HepG2 (cell line): ENCODE data around the gene RSPH9. TPM values are rescaled to one million over a fixed set of nuclear protein-coding genes. Genes with fewer than 3 reads are reported as not detected.

Source experiments
- FOXJ3 ChIP-seq: sonication (generic); formaldehyde crosslinking; IDR thresholded peaks from 2 replicates; pipeline ENCODE4 v1.4.0; 2020; ENCODE audit warnings: missing genetic modification reagents, mild to moderate bottlenecking, borderline replicate concordance
- HHEX ChIP-seq: IDR thresholded peaks from 2 replicates; pipeline ENCODE4 v1.6.1; 2016; ENCODE audit warnings: control low read depth
- NBN ChIP-seq: fragments of 450-650 bp; conservative IDR thresholded peaks from 2 replicates; pipeline ENCODE4 v1.6.1; 2017
- NFIC ChIP-seq: IDR thresholded peaks from 2 replicates; pipeline ENCODE4 v1.6.1; 2012; ENCODE audit warnings: mild to moderate bottlenecking, low read length, inconsistent platforms
- SP1 ChIP-seq, 2 experiments: fragments of 450-650 bp in 1 of 2; sonication (generic) in 1 of 2; formaldehyde crosslinking in 1 of 2; IDR thresholded peaks; 2 replicates each; pipeline versions ENCODE4 v1.4.0 to v1.6.1; 2016 to 2020; ENCODE audit warnings: missing genetic modification reagents in 1 of 2
- SPEN ChIP-seq: sonication (generic); formaldehyde crosslinking; IDR thresholded peaks from 2 replicates; pipeline ENCODE4 v1.5.1; 2020; ENCODE audit warnings: low read depth, mild to moderate bottlenecking, missing genetic modification reagents
- ZMAT3 ChIP-seq: sonication (generic); formaldehyde crosslinking; conservative IDR thresholded peaks from 2 replicates; pipeline ENCODE4 v1.7.0; 2021; ENCODE audit warnings: missing genetic modification reagents
- ZNF274 ChIP-seq: sonication (generic); formaldehyde crosslinking; IDR thresholded peaks from 2 replicates; pipeline ENCODE4 v1.5.1; 2020; ENCODE audit warnings: mild to moderate bottlenecking, missing genetic modification reagents
- ZNF335 ChIP-seq: sonication (generic); formaldehyde crosslinking; IDR thresholded peaks from 2 replicates; pipeline ENCODE4 v1.4.0; 2020; ENCODE audit warnings: missing genetic modification reagents
- ZNF598 ChIP-seq: sonication (generic); formaldehyde crosslinking; IDR thresholded peaks from 2 replicates; pipeline ENCODE4 v1.5.1; 2020; ENCODE audit warnings: mild to moderate bottlenecking, missing genetic modification reagents, borderline replicate concordance
- ZNF775 ChIP-seq: sonication (generic); formaldehyde crosslinking; IDR thresholded peaks from 2 replicates; pipeline ENCODE4 v1.4.0; 2020; ENCODE audit warnings: missing genetic modification reagents, mild to moderate bottlenecking, moderate library complexity, borderline replicate concordance
- ZNF841 ChIP-seq: sonication (generic); formaldehyde crosslinking; IDR thresholded peaks from 2 replicates; pipeline ENCODE4 v1.8.1; 2023; ENCODE audit warnings: missing genetic modification reagents, borderline replicate concordance
- polyA plus RNA-seq, 8 experiments: library from polyadenylated mRNA; depleted of rRNA in 3 of 8; stranded (reverse) in 7 of 8; unstranded in 1 of 8; fragments of >200 nt; fragmentation: Illumina TruSeq in 4 of 8; extraction: Trizol in 4 of 8; gene quantifications; 2 replicates each; pipeline versions ENCODE4 v1.2.1 to v1.2.3, GENCODE V29; 2011 to 2016; ENCODE audit warnings: low read depth in 4 of 8, missing spikeins in 1 of 8, mixed read lengths in 1 of 8; ENCODE audit not compliant: insufficient read depth in 1 of 8
- total RNA-seq, 5 experiments: library from RNA; depleted of rRNA; stranded (reverse); fragments of >200 nt; fragmentation: Illumina TruSeq; extraction: Trizol; gene quantifications; 2 replicates each; pipeline ENCODE4 v1.2.3, GENCODE V29; 2016; ENCODE audit warnings: low read depth in 1 of 5
- TF ChIP-seq, protein P1 (sequence below): fragments of 450-650 bp; IDR thresholded peaks from 2 replicates; pipeline ENCODE4 v1.6.1; 2017; ENCODE audit warnings: mild to moderate bottlenecking
- TF ChIP-seq, protein P2 (sequence below): sonication (generic); formaldehyde crosslinking; IDR thresholded peaks from 2 replicates; pipeline ENCODE4 v1.8.0; 2022; ENCODE audit warnings: mild to moderate bottlenecking, missing genetic modification reagents, moderate library complexity
- TF ChIP-seq, protein P3 (sequence below): sonication (generic); formaldehyde crosslinking; conservative IDR thresholded peaks from 2 replicates; pipeline ENCODE4 v1.4.0; 2020; ENCODE audit warnings: missing genetic modification reagents
- TF ChIP-seq, protein P4 (sequence below): sonication (generic); formaldehyde crosslinking; IDR thresholded peaks from 2 replicates; pipeline ENCODE4 v1.8.1; 2023; ENCODE audit warnings: missing genetic modification reagents, mild to moderate bottlenecking, borderline replicate concordance
- TF ChIP-seq, protein P5 (sequence below): IDR thresholded peaks from 2 replicates; pipeline ENCODE4 v1.6.1; 2016; ENCODE audit warnings: missing compliant biosample characterization, missing genetic modification reagents, borderline replicate concordance
- TF ChIP-seq, protein P6 (sequence below): sonication (generic); formaldehyde crosslinking; IDR thresholded peaks from 2 replicates; pipeline ENCODE4 v1.4.0; 2020; ENCODE audit warnings: mild to moderate bottlenecking, missing genetic modification reagents
- TF ChIP-seq, protein P7 (sequence below): sonication (generic); formaldehyde crosslinking; IDR thresholded peaks from 2 replicates; pipeline ENCODE4 v1.9.0; 2021; ENCODE audit warnings: missing genetic modification reagents, mild to moderate bottlenecking, borderline replicate concordance
- TF ChIP-seq, protein P8 (sequence below): sonication (generic); formaldehyde crosslinking; IDR thresholded peaks from 2 replicates; pipeline ENCODE4 v1.8.1; 2023; ENCODE audit warnings: mild to moderate bottlenecking, moderate library complexity, missing genetic modification reagents

RSPH9 gene
- total and polyA plus RNA-seq, 2 of the 13 experiments (the other 11 are each of a cell fraction or from before 2014, with no cell fraction given) = 0.04 TPM; not detected in 1

DNA sequence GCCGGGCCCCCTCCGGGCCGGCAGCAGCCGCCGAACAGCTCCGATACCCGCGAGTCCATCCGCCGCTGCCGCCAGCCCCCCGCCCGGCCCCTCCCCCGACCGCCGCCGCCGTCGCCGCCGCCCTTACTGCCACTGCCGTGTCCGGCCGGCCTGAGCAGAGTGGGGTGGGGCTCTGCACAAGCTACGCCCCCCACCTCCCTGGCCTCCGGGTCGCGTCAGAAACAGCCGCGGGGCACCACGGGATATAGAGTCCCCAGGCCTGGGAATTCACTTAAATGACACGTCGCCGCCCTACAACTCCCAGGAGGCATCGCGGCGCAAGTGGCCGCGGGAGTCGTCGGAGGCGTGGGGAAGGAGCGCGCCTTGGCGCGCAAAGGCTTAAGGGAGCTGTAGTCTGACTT lies 15.7 kb upstream of the RSPH9 start, which contains the start of gene GTPBP2 (continued):
- TF ChIP-seq, protein P1, sequence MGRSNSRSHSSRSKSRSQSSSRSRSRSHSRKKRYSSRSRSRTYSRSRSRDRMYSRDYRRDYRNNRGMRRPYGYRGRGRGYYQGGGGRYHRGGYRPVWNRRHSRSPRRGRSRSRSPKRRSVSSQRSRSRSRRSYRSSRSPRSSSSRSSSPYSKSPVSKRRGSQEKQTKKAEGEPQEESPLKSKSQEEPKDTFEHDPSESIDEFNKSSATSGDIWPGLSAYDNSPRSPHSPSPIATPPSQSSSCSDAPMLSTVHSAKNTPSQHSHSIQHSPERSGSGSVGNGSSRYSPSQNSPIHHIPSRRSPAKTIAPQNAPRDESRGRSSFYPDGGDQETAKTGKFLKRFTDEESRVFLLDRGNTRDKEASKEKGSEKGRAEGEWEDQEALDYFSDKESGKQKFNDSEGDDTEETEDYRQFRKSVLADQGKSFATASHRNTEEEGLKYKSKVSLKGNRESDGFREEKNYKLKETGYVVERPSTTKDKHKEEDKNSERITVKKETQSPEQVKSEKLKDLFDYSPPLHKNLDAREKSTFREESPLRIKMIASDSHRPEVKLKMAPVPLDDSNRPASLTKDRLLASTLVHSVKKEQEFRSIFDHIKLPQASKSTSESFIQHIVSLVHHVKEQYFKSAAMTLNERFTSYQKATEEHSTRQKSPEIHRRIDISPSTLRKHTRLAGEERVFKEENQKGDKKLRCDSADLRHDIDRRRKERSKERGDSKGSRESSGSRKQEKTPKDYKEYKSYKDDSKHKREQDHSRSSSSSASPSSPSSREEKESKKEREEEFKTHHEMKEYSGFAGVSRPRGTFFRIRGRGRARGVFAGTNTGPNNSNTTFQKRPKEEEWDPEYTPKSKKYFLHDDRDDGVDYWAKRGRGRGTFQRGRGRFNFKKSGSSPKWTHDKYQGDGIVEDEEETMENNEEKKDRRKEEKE = no peak
- TF ChIP-seq ZNF274 (CRISPR knock-in tag) = no peak
- TF ChIP-seq, protein P2, sequence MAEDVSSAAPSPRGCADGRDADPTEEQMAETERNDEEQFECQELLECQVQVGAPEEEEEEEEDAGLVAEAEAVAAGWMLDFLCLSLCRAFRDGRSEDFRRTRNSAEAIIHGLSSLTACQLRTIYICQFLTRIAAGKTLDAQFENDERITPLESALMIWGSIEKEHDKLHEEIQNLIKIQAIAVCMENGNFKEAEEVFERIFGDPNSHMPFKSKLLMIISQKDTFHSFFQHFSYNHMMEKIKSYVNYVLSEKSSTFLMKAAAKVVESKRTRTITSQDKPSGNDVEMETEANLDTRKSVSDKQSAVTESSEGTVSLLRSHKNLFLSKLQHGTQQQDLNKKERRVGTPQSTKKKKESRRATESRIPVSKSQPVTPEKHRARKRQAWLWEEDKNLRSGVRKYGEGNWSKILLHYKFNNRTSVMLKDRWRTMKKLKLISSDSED (CRISPR knock-in tag) = no peak
- TF ChIP-seq, protein P3, sequence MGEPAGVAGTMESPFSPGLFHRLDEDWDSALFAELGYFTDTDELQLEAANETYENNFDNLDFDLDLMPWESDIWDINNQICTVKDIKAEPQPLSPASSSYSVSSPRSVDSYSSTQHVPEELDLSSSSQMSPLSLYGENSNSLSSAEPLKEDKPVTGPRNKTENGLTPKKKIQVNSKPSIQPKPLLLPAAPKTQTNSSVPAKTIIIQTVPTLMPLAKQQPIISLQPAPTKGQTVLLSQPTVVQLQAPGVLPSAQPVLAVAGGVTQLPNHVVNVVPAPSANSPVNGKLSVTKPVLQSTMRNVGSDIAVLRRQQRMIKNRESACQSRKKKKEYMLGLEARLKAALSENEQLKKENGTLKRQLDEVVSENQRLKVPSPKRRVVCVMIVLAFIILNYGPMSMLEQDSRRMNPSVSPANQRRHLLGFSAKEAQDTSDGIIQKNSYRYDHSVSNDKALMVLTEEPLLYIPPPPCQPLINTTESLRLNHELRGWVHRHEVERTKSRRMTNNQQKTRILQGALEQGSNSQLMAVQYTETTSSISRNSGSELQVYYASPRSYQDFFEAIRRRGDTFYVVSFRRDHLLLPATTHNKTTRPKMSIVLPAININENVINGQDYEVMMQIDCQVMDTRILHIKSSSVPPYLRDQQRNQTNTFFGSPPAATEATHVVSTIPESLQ (CRISPR knock-in tag) = no peak
- no peak for TF ChIP-seq ZMAT3 (CRISPR knock-in tag)
- TF ChIP-seq ZNF598 (CRISPR knock-in tag) = no peak
- TF ChIP-seq SPEN (CRISPR knock-in tag) = peak; percentile 72; the same call in 1 of the 2 replicates
- TF ChIP-seq, protein P4, sequence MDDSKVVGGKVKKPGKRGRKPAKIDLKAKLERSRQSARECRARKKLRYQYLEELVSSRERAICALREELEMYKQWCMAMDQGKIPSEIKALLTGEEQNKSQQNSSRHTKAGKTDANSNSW = no peak
- TF ChIP-seq, protein P5, sequence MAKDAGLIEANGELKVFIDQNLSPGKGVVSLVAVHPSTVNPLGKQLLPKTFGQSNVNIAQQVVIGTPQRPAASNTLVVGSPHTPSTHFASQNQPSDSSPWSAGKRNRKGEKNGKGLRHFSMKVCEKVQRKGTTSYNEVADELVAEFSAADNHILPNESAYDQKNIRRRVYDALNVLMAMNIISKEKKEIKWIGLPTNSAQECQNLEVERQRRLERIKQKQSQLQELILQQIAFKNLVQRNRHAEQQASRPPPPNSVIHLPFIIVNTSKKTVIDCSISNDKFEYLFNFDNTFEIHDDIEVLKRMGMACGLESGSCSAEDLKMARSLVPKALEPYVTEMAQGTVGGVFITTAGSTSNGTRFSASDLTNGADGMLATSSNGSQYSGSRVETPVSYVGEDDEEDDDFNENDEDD (CRISPR knock-in tag) = peak; percentile 94; the same call in 1 of the 2 replicates
- no peak for TF ChIP-seq NFIC
- no peak for TF ChIP-seq ZNF775 (CRISPR knock-in tag)
- TF ChIP-seq, protein P6, sequence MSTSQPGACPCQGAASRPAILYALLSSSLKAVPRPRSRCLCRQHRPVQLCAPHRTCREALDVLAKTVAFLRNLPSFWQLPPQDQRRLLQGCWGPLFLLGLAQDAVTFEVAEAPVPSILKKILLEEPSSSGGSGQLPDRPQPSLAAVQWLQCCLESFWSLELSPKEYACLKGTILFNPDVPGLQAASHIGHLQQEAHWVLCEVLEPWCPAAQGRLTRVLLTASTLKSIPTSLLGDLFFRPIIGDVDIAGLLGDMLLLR (CRISPR knock-in tag) = no peak
- TF ChIP-seq ZNF335 (CRISPR knock-in tag) = 0 out of 2 replicates have a peak, but pooled peaks have one; percentile 10
- TF ChIP-seq NBN = no peak
- TF ChIP-seq ZNF841 (CRISPR knock-in tag) = no peak
- TF ChIP-seq FOXJ3 (CRISPR knock-in tag) = no peak
- TF ChIP-seq SP1 (IDR thresholded peaks at IDR 0.05) = no peak
- TF ChIP-seq SP1 (CRISPR knock-in tag; IDR thresholded peaks at IDR 0.05) = peak; percentile 87
- TF ChIP-seq HHEX (CRISPR knock-in tag) = no peak
- TF ChIP-seq, protein P7, sequence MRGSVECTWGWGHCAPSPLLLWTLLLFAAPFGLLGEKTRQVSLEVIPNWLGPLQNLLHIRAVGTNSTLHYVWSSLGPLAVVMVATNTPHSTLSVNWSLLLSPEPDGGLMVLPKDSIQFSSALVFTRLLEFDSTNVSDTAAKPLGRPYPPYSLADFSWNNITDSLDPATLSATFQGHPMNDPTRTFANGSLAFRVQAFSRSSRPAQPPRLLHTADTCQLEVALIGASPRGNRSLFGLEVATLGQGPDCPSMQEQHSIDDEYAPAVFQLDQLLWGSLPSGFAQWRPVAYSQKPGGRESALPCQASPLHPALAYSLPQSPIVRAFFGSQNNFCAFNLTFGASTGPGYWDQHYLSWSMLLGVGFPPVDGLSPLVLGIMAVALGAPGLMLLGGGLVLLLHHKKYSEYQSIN (CRISPR knock-in tag) = no peak
- TF ChIP-seq, protein P8, sequence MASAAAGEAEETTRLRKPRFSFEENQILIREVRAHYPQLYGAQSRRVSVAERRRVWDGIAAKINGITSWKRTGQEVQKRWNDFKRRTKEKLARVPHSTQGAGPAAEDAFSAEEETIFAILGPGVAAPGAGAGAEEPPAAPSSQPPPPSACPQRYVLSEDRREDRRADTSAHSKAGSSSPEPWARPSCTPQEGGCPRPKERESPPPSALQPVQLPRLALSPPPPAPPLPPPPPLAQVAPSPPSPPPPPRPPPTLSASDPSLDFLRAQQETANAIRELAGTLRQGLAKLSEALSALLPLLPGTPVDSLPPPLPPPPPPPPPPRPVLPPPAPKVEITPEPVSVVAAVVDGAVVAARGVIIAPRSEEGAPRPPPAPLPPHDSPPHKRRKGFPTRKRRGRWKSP = no peak
